GM12878 (cell line): ENCODE measurements around the gene NAT10. TPM values are rescaled to one million over a fixed set of nuclear protein-coding genes. Genes with fewer than 3 reads are reported as not detected.

ENCODE experiments used
- ATAC-seq: fragments of 200-7000 bp; cut with Tn5 transposase; 3 replicates; pipeline ENCODE4 v1.9.1; 2020; ENCODE audit warnings: mild to moderate bottlenecking, moderate library complexity
- BruUV-seq: library from RNA; stranded (reverse); fragments of 400-500 nt; replicated peaks from 2 replicates; lab custom pipeline; 2021; lab: Mats Ljungman, UMichigan
- CTCF ChIA-PET: fragments of 300-600 bp; sonication (Branson Sonifier 250); formaldehyde crosslinking; extraction: SDS; loops from one replicate; lab custom pipeline; 2021; ENCODE audit warnings: inconsistent platforms; lab: Yijun Ruan, JAX
- POLR2A ChIA-PET: fragments of 350-600 bp; formaldehyde crosslinking; extraction: SDS; loops from one replicate; lab custom pipeline; 2021; ENCODE audit warnings: inconsistent platforms; lab: Charles Lee
- RAD21 ChIA-PET: fragments of 300-600 bp; sonication (Branson Sonifier 250); formaldehyde crosslinking; loops from one replicate; lab custom pipeline; 2023; ENCODE audit warnings: antibody characterized with exemption; ENCODE audit not compliant: unreplicated experiment; lab: Charles Lee
- SMC1A ChIA-PET: fragments of 300-600 bp; sonication (Branson Sonifier 250); formaldehyde crosslinking; loops from one replicate; lab custom pipeline; 2023; ENCODE audit not compliant: unreplicated experiment, uncharacterized antibody; lab: Charles Lee
- DNase-seq: peaks from one replicate; pipeline ENCODE4 v3.0.0-alpha.2; 2011; ENCODE audit warnings: low read depth, low spot score
- FAIRE-seq: peaks from 3 replicates; lab custom pipeline; 2011; peaks lifted over from hg19 to GRCh38; lab: Jason Lieb, UNC
- H2AFZ ChIP-seq: 2 replicates; pipeline ENCODE4 v1.6.0; 2011; ENCODE audit warnings: low read depth, low read length, control low read depth; ENCODE audit not compliant: control insufficient read depth
- H3K27ac ChIP-seq: 2 replicates; pipeline ENCODE4 v1.5.1; 2011; ENCODE audit warnings: control low read depth; ENCODE audit not compliant: control insufficient read depth, insufficient read depth
- H3K27me3 ChIP-seq, 2 experiments: replicated peaks in 1 of 2; 2 replicates each; pipeline versions ENCODE4 v1.6.0 to v1.6.1; 2011; ENCODE audit warnings: low read length in 1 of 2; ENCODE audit not compliant: control insufficient read depth in 2 of 2, insufficient read depth in 2 of 2
- H3K36me3 ChIP-seq, 2 experiments: 2 replicates each; pipeline ENCODE4 v1.5.1; 2011; ENCODE audit warnings: low read length in 1 of 2; ENCODE audit not compliant: control insufficient read depth in 2 of 2, insufficient read depth in 2 of 2
- H3K4me1 ChIP-seq: 2 replicates; pipeline ENCODE4 v1.6.1; 2011; ENCODE audit warnings: mild to moderate bottlenecking, low read length, moderate library complexity, mixed read lengths; ENCODE audit not compliant: control insufficient read depth, insufficient read depth
- H3K4me2 ChIP-seq: 2 replicates; pipeline ENCODE4 v1.6.0; 2011; ENCODE audit warnings: control low read depth; ENCODE audit not compliant: control insufficient read depth, insufficient read depth
- H3K4me3 ChIP-seq: fragments of 200-600 bp; sonication (generic); 2 replicates; pipeline ENCODE4 v1.5.1; 2016
- H3K79me2 ChIP-seq: 2 replicates; pipeline ENCODE4 v1.6.0; 2011; ENCODE audit warnings: low read length; ENCODE audit not compliant: control insufficient read depth, insufficient read depth
- H3K9ac ChIP-seq: 2 replicates; pipeline ENCODE4 v1.8.0; 2011; ENCODE audit warnings: low read length, control low read depth, mixed read lengths; ENCODE audit not compliant: control insufficient read depth, insufficient read depth
- H3K9me3 ChIP-seq: replicated peaks from 3 replicates; pipeline ENCODE4 v1.5.1; 2011; ENCODE audit warnings: mild to moderate bottlenecking, low read length; ENCODE audit not compliant: control insufficient read depth, insufficient read depth
- H4K20me1 ChIP-seq: 2 replicates; pipeline ENCODE4 v1.6.0; 2011; ENCODE audit not compliant: control insufficient read depth, insufficient read depth
- CHD2 ChIP-seq: IDR thresholded peaks from 2 replicates; pipeline ENCODE4 v1.6.1; 2011; ENCODE audit warnings: low read depth, low read length, improper control_type of control experiment, borderline replicate concordance
- ESRRA ChIP-seq: IDR thresholded peaks from 2 replicates; pipeline ENCODE4 v1.6.1; 2012; ENCODE audit warnings: mild to moderate bottlenecking, low read length, improper control_type of control experiment
- ETV6 ChIP-seq, 2 experiments: fragments of 450-650 bp in 1 of 2; IDR thresholded peaks in 1 of 2; conservative IDR thresholded peaks in 1 of 2; 2 replicates each; pipeline ENCODE4 v1.6.1; 2014; ENCODE audit warnings: antibody characterized with exemption in 1 of 2, borderline replicate concordance in 1 of 2, low read depth in 1 of 2, mild to moderate bottlenecking in 1 of 2, moderate library complexity in 1 of 2
- NBN ChIP-seq: fragments of 450-650 bp; IDR thresholded peaks from 2 replicates; pipeline ENCODE4 v1.6.1; 2016
- NFYA ChIP-seq: IDR thresholded peaks from 2 replicates; pipeline ENCODE4 v1.6.1; 2011; ENCODE audit warnings: low read depth, mild to moderate bottlenecking, low read length, improper control_type of control experiment, borderline replicate concordance
- YY1 ChIP-seq: IDR thresholded peaks from 2 replicates; pipeline ENCODE4 v1.6.1; 2011; ENCODE audit warnings: low read depth, mild to moderate bottlenecking, low read length
- ZNF24 ChIP-seq: fragments of 450-650 bp; IDR thresholded peaks from 2 replicates; pipeline ENCODE4 v1.6.1; 2017; ENCODE audit warnings: antibody characterized with exemption, mild to moderate bottlenecking
- ZNF687 ChIP-seq: fragments of 450-650 bp; IDR thresholded peaks from 2 replicates; pipeline ENCODE4 v1.6.1; 2017; ENCODE audit warnings: mild to moderate bottlenecking, moderate library complexity
- WGBS: methylation state at CpG from one replicate; pipeline ENCODE4 v1.1.6; 2016; ENCODE audit warnings: low lambda C conversion rate; ENCODE audit not compliant: insufficient replicate concordance, insufficient coverage; ENCODE audit errors: missing lambda C conversion rate; 5-methylcytosine and 5-hydroxymethylcytosine counted together
- in situ Hi-C: fragments of 300-500 bp; cut with MboI; formaldehyde crosslinking; loops from 9 replicates; pipeline ENCODE4 v1.14.3; 2018; ENCODE audit warnings: mixed read lengths
- intact Hi-C: fragments of 100-400 bp; cut with micrococcal nuclease; formaldehyde crosslinking; loops from one replicate; pipeline ENCODE4 v1.14.2; 2022; ENCODE audit not compliant: unreplicated experiment
- polyA plus RNA-seq, 11 experiments: library from polyadenylated mRNA; depleted of rRNA in 4 of 11; unstranded in 6 of 11; stranded (reverse) in 5 of 11; fragments of >200 nt; fragmentation: Nextera tagmentation in 4 of 11; fragmentation: Illumina TruSeq in 1 of 11; extraction: Ambion mirVana in 4 of 11; extraction: Trizol in 1 of 11; gene quantifications; 1 replicate in 1 of 11; 2 replicates in 10 of 11; pipeline versions ENCODE4 v1.2.1 to v1.2.3, GENCODE V29; 2011 to 2016; ENCODE audit warnings: inconsistent platforms in 2 of 11, missing spikeins in 2 of 11, low read depth in 1 of 11
- total RNA-seq, 4 experiments: library from RNA; depleted of rRNA in 3 of 4; stranded (reverse); fragments of >200 nt in 3 of 4; fragmentation: Illumina TruSeq in 1 of 4; extraction: Trizol in 1 of 4; gene quantifications; 2 replicates each; pipeline versions ENCODE4 v1.2.1 to v1.2.3, GENCODE V29; 2013 to 2021

The NAT10 gene
- total and polyA plus RNA-seq, 10 of the 15 experiments (the other 5 are each of a cell fraction or from before 2014, with no cell fraction given): 45.1 to 95.5 (median 72.8) TPM

DNA sequence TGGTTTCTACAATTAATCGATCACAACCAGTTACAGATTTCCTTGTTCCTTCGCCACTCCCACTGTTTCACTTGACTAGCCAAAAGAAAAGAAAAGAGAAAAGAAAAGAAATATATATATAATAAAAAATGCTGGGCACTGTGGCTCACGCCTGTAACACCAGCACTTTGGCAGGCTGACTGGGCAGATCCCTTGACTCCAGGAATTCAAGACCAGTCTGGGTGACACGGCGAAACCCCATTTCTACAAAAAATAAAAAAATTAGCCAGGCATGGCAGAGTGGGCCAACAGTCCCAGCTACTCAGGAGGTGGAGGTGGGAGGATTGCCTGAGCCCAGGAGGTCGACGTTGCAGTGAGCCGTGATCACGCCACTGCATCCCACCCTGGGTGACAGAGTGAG, 83.8 kb downstream of the NAT10 start:
- no peak overlapping the region for H3K4me2 ChIP-seq
- ChIA-PET SMC1A (interaction anchor here (1.2 to 1.4 kb wide), 4 partner anchors 10 to 167 kb away, joined by 3 to 4 read pairs (median 3); no protein-coding TSS in a partner anchor), CTCF (interaction anchor here (0.6 to 2.8 kb wide), 2 partner anchors 11 to 1662 kb away, joined by 3 to 15 read pairs; no protein-coding TSS in a partner anchor), POLR2A (no interaction called here), RAD21 (no interaction called here)
- no peak for DNase-seq
- no peak overlapping the region for H2AFZ ChIP-seq
- H3K79me2 ChIP-seq: no peaks in the 10 kb centered on the region
- ATAC-seq: no peak
- H3K9me3 ChIP-seq: no peaks in the 10 kb centered on the region
- in situ Hi-C loops: no loop called here
- H3K4me1 ChIP-seq: no peaks in the 10 kb centered on the region
- H3K4me3 ChIP-seq: no peak overlapping the region
- H3K27me3 ChIP-seq: no peaks in the 10 kb centered on the region
- intact Hi-C loops: no loop called here
- no peak for TF ChIP-seq NBN
- TF ChIP-seq ESRRA: no peak
- no peak for TF ChIP-seq ZNF687
- TF ChIP-seq YY1: no peak
- no peak for TF ChIP-seq NFYA
- no peak for TF ChIP-seq ETV6 (conservative IDR thresholded peaks at IDR 0.05 in 1 of 2, IDR thresholded peaks at IDR 0.05 in 1 of 2; ENCODE audit: borderline replicate concordance in 1 of 2, low read depth in 1 of 2)
- no peak for TF ChIP-seq ZNF24
- TF ChIP-seq CHD2: no peak
- WGBS: 94% methylated on average over 9 of the region's 9 CpGs
- no peaks in the 10 kb centered on the region; a peak in 2 of 4 replicates for H3K36me3 ChIP-seq
- no TSS peak for BruUV-seq
- no peak overlapping the region for H3K9ac ChIP-seq
- H3K27ac ChIP-seq: no peak overlapping the region
- H4K20me1 ChIP-seq: no peaks in the 10 kb centered on the region
- no peak for FAIRE-seq
